ENCODE measurements around the gene IGSF9. TPM values are rescaled to one million over a fixed set of nuclear protein-coding genes. Genes with fewer than 3 reads are reported as not detected.
A peak's percentile ranks its signal among the peaks of the same experiment; 100 is the strongest.

The IGSF9 gene
- total RNA-seq, 1 experiment from 2014 or later, result not detected

GRCh38 chr1:159953536-159954515 lies 8.4 kb upstream of the IGSF9 start, which contains the start of gene SLAMF9:
SLAMF9 (minus strand) TSS chr1:159954237; CDS start chr1:159954137, 100 bp downstream.
- no peaks in the 10 kb centered on the region for H3K27me3 ChIP-seq
- no peaks in the 10 kb centered on the region for H3K9me3 ChIP-seq
- DNase-seq, result peak; percentile 42
- H3K36me3 ChIP-seq, result no peaks in the 10 kb centered on the region
- H3K4me3 ChIP-seq, result no peak within 1 kb of the TSS

GRCh38 chr1:159952932-159953331 lies 7.5 kb upstream of the IGSF9 start:
- no peaks in the 10 kb centered on the region for H3K9me3 ChIP-seq
- H3K4me3 ChIP-seq, result no peak overlapping the region
- DNase-seq, result no peak
- H3K36me3 ChIP-seq, result no peaks in the 10 kb centered on the region
- no peaks in the 10 kb centered on the region for H3K27me3 ChIP-seq

GRCh38 chr1:159951551-159951950 lies 6.1 kb upstream of the IGSF9 start:
- Histone ChIP-seq H3K4me3 (no peak overlapping the region), H3K27me3 (no peaks in the 10 kb centered on the region), H3K9me3 (no peaks in the 10 kb centered on the region), H3K36me3 (no peaks in the 10 kb centered on the region)
- DNase-seq, result no peak

GRCh38 chr1:159951016-159951415 lies 5.6 kb upstream of the IGSF9 start:
- no peaks in the 10 kb centered on the region for H3K36me3 ChIP-seq
- H3K4me3 ChIP-seq, result no peak overlapping the region
- no peak for DNase-seq
- H3K27me3 ChIP-seq, result no peaks in the 10 kb centered on the region
- H3K9me3 ChIP-seq, result no peaks in the 10 kb centered on the region

- Histone ChIP-seq H3K4me3 (no peak overlapping the region), H3K36me3 (no peaks in the 10 kb centered on the region), H3K9me3 (no peaks in the 10 kb centered on the region), H3K27me3 (0 out of 2 replicates have a peak, but pooled peaks cover 7% of the 10 kb centered on the region)
- no peak for DNase-seq
Observed at GRCh38 chr1:159949981-159950381, 4.6 kb upstream of the IGSF9 start.

GRCh38 chr1:159949123-159949522 lies 3.7 kb upstream of the IGSF9 start:
- H3K27me3 ChIP-seq, result 0 out of 2 replicates have a peak, but pooled peaks cover 7% of the 10 kb centered on the region
- no peaks in the 10 kb centered on the region for H3K9me3 ChIP-seq
- no peak overlapping the region for H3K4me3 ChIP-seq
- no peak for DNase-seq
- H3K36me3 ChIP-seq, result no peaks in the 10 kb centered on the region

GRCh38 chr1:159947942-159948341 lies 2.5 kb upstream of the IGSF9 start:
- no peak overlapping the region for H3K4me3 ChIP-seq
- H3K9me3 ChIP-seq, result no peaks in the 10 kb centered on the region
- no peaks in the 10 kb centered on the region for H3K36me3 ChIP-seq
- H3K27me3 ChIP-seq, result 0 out of 2 replicates have a peak, but pooled peaks cover 7% of the 10 kb centered on the region
- DNase-seq, result no peak

- Histone ChIP-seq H3K36me3 (no peaks in the 10 kb centered on the region), H3K27me3 (0 out of 2 replicates have a peak, but pooled peaks cover 7% of the 10 kb centered on the region), H3K4me3 (no peak overlapping the region), H3K9me3 (no peaks in the 10 kb centered on the region)
- DNase-seq, result no peak
Observed at GRCh38 chr1:159946242-159947187, 1.1 kb upstream of the IGSF9 start.

GRCh38 chr1:159944623-159945455 lies 574 bp downstream of the IGSF9 start:
- Histone ChIP-seq H3K4me3 (no peak overlapping the region), H3K36me3 (no peaks in the 10 kb centered on the region), H3K9me3 (no peaks in the 10 kb centered on the region), H3K27me3 (0 out of 2 replicates have a peak, but pooled peaks cover 7% of the 10 kb centered on the region)
- DNase-seq, result no peak

GRCh38 chr1:159943908-159944622 lies 1.3 kb downstream of the IGSF9 start:
- Histone ChIP-seq H3K27me3 (0 out of 2 replicates have a peak, but pooled peaks cover 7% of the 10 kb centered on the region), H3K4me3 (no peak overlapping the region), H3K9me3 (no peaks in the 10 kb centered on the region), H3K36me3 (no peaks in the 10 kb centered on the region)
- DNase-seq, result no peak

GRCh38 chr1:159943278-159943640 lies 2.2 kb downstream of the IGSF9 start:
- 0 out of 2 replicates have a peak, but pooled peaks cover 7% of the 10 kb centered on the region for H3K27me3 ChIP-seq
- no peak for DNase-seq
- no peaks in the 10 kb centered on the region for H3K36me3 ChIP-seq

GRCh38 chr1:159942632-159943277 lies 2.7 kb downstream of the IGSF9 start:
- Histone ChIP-seq H3K36me3 (no peaks in the 10 kb centered on the region), H3K4me3 (no peak overlapping the region), H3K9me3 (no peaks in the 10 kb centered on the region), H3K27me3 (0 out of 2 replicates have a peak, but pooled peaks cover 7% of the 10 kb centered on the region)
- no peak for DNase-seq

More at GRCh38 chr1:159943278-159943640, 2.2 kb downstream of the IGSF9 start:
- Histone ChIP-seq H3K4me3 (no peak overlapping the region), H3K9me3 (no peaks in the 10 kb centered on the region)

- Histone ChIP-seq H3K36me3 (no peaks in the 10 kb centered on the region), H3K27me3 (0 out of 2 replicates have a peak, but pooled peaks cover 7% of the 10 kb centered on the region), H3K4me3 (no peak overlapping the region), H3K9me3 (no peaks in the 10 kb centered on the region)
- DNase-seq, result no peak
Observed at GRCh38 chr1:159941591-159942560, 3.5 kb downstream of the IGSF9 start.

- no peaks in the 10 kb centered on the region for H3K9me3 ChIP-seq
- no peak overlapping the region for H3K4me3 ChIP-seq
- H3K27me3 ChIP-seq, result 0 out of 2 replicates have a peak, but pooled peaks cover 7% of the 10 kb centered on the region
- H3K36me3 ChIP-seq, result no peaks in the 10 kb centered on the region
- no peak for DNase-seq
Observed at GRCh38 chr1:159941141-159941540, 4.3 kb downstream of the IGSF9 start.
